Endothelial cell of umbilical vein (primary cell): ENCODE data around the gene MYH16. TPM values are rescaled to one million over a fixed set of nuclear protein-coding genes. Genes with fewer than 3 reads are reported as not detected.

Experiments
- BruUV-seq: library from RNA; stranded (reverse); fragments of 400-500 nt; replicated peaks from 2 replicates; lab custom pipeline; 2021; lab: Mats Ljungman, UMichigan
- CTCF ChIA-PET: fragments of 300-600, 350-600 bp; sonication (Branson Sonifier 250); formaldehyde crosslinking; loops from one replicate; lab custom pipeline; 2021; ENCODE audit warnings: antibody characterized with exemption, inconsistent platforms; lab: Charles Lee
- POLR2A ChIA-PET: fragments of 300-600, 350-600 bp; sonication (Branson Sonifier 250); formaldehyde crosslinking; loops from one replicate; lab custom pipeline; 2021; ENCODE audit warnings: antibody characterized with exemption, inconsistent platforms; lab: Charles Lee
- DNase-seq: peaks from one replicate; pipeline ENCODE4 v3.0.0-alpha.2; 2011; ENCODE audit warnings: low read depth, low spot score
- FAIRE-seq: peaks from 2 replicates; lab custom pipeline; 2011; peaks lifted over from hg19 to GRCh38; lab: Jason Lieb, UNC
- H2AFZ ChIP-seq: 2 replicates; pipeline ENCODE4 v1.6.0; 2012; ENCODE audit warnings: low read depth, low read length, control low read depth, inconsistent platforms
- H3K27ac ChIP-seq: 2 replicates; pipeline ENCODE4 v1.5.1; 2011; ENCODE audit warnings: low read depth, mild to moderate bottlenecking, control low read depth, low read length, moderate library complexity; ENCODE audit not compliant: insufficient read depth
- H3K27me3 ChIP-seq, 2 experiments: 2 replicates each; pipeline versions ENCODE4 v1.6.0 to v1.6.1; 2011; ENCODE audit warnings: low read length in 2 of 2, mixed read lengths in 1 of 2; ENCODE audit not compliant: control insufficient read depth in 2 of 2, insufficient read depth in 2 of 2
- H3K36me3 ChIP-seq, 2 experiments: 2 replicates in 1 of 2; 3 replicates in 1 of 2; pipeline ENCODE4 v1.5.1; 2011; ENCODE audit warnings: low read length in 2 of 2, mild to moderate bottlenecking in 1 of 2, moderate library complexity in 1 of 2; ENCODE audit not compliant: control insufficient read depth in 2 of 2, insufficient read depth in 2 of 2; ENCODE audit errors: extremely low read depth in 1 of 2
- H3K4me1 ChIP-seq: 3 replicates; pipeline ENCODE4 v1.5.1; 2011; ENCODE audit warnings: mild to moderate bottlenecking, low read length; ENCODE audit not compliant: control insufficient read depth, insufficient read depth; ENCODE audit errors: extremely low read depth
- H3K4me2 ChIP-seq: 2 replicates; pipeline ENCODE4 v1.6.1; 2011; ENCODE audit warnings: low read length, control low read depth, mixed read lengths; ENCODE audit not compliant: insufficient read depth
- H3K4me3 ChIP-seq, 3 experiments: fragments of 200-600 bp in 1 of 3; sonication (generic), shearing (Covaris generic) in 1 of 3; replicated peaks in 1 of 3; 2 replicates each; pipeline ENCODE4 v1.5.1; 2011 to 2016; ENCODE audit warnings: control low read depth in 3 of 3, low read length in 3 of 3, mild to moderate bottlenecking in 2 of 3, inconsistent platforms in 1 of 3, low read depth in 1 of 3, moderate library complexity in 1 of 3; ENCODE audit not compliant: insufficient read depth in 1 of 3
- H3K79me2 ChIP-seq: 2 replicates; pipeline ENCODE4 v1.6.0; 2012; ENCODE audit warnings: low read length, inconsistent platforms; ENCODE audit not compliant: control insufficient read depth, insufficient read depth
- H3K9ac ChIP-seq: replicated peaks from 2 replicates; pipeline ENCODE3; 2011; ENCODE audit warnings: low read length, control low read depth; ENCODE audit not compliant: insufficient read depth; ENCODE audit errors: extremely low read depth
- H3K9me1 ChIP-seq: replicated peaks from 3 replicates; pipeline ENCODE4 v1.6.0; 2011; ENCODE audit warnings: mild to moderate bottlenecking, low read length; ENCODE audit not compliant: control insufficient read depth, insufficient read depth; ENCODE audit errors: extremely low read depth
- H3K9me3 ChIP-seq: replicated peaks from 2 replicates; pipeline ENCODE4 v1.5.1; 2012; ENCODE audit warnings: low read length, inconsistent platforms; ENCODE audit not compliant: control insufficient read depth, insufficient read depth
- H4K20me1 ChIP-seq: replicated peaks from 2 replicates; pipeline ENCODE3; 2011; ENCODE audit warnings: mild to moderate bottlenecking, low read length; ENCODE audit not compliant: control insufficient read depth, insufficient read depth; ENCODE audit errors: extremely low read depth
- CTCF ChIP-seq, 2 donors: IDR thresholded peaks; 1 replicate in 1 of 2; 2 replicates in 1 of 2; pipeline ENCODE4 v1.5.1; 2011; ENCODE audit warnings: low read length in 2 of 2, mild to moderate bottlenecking in 2 of 2, moderate library complexity in 2 of 2, control low read depth in 1 of 2, inconsistent platforms in 1 of 2, low read depth in 1 of 2; ENCODE audit not compliant: insufficient read depth in 1 of 2; ENCODE audit errors: extremely low read depth in 1 of 2
- EZH2 ChIP-seq: IDR thresholded peaks from 2 replicates; pipeline ENCODE4 v1.6.1; 2012; ENCODE audit warnings: borderline replicate concordance, low read depth, mild to moderate bottlenecking, moderate library complexity, low read length, inconsistent platforms; ENCODE audit not compliant: severe bottlenecking
- FOS ChIP-seq: IDR thresholded peaks from 2 replicates; pipeline ENCODE4 v1.6.1; 2011; ENCODE audit warnings: mild to moderate bottlenecking, low read length, moderate library complexity, borderline replicate concordance; ENCODE audit not compliant: insufficient read depth
- GATA2 ChIP-seq: IDR thresholded peaks from 2 replicates; pipeline ENCODE4 v1.7.0; 2011; ENCODE audit warnings: low read depth, mild to moderate bottlenecking, moderate library complexity, mixed read lengths, low read length; ENCODE audit not compliant: insufficient read length, insufficient read depth
- JUN ChIP-seq: IDR thresholded peaks from 2 replicates; pipeline ENCODE4 v1.6.1; 2011; ENCODE audit warnings: borderline replicate concordance, low read depth; ENCODE audit not compliant: insufficient read length, insufficient read depth
- MAX ChIP-seq: IDR thresholded peaks from 2 replicates; pipeline ENCODE4 v1.6.1; 2011; ENCODE audit not compliant: insufficient read depth, insufficient read length
- MYC ChIP-seq: IDR thresholded peaks from one replicate; pipeline ENCODE4 v1.6.1; 2011; ENCODE audit warnings: mild to moderate bottlenecking, low read depth, low read length
- POLR2A ChIP-seq: IDR thresholded peaks from 2 replicates; pipeline ENCODE4 v1.6.1; 2012; ENCODE audit warnings: low read depth, mild to moderate bottlenecking, control low read depth, low read length
- POLR2AphosphoS5 ChIP-seq: IDR thresholded peaks from 2 replicates; pipeline ENCODE4 v1.6.1; 2012; ENCODE audit warnings: low read depth, mild to moderate bottlenecking, control low read depth, low read length, moderate library complexity; ENCODE audit not compliant: insufficient read depth
- dilution Hi-C: fragments of 300-500 bp; cut with MboI; formaldehyde crosslinking; loops from one replicate; pipeline ENCODE4 v1.15.0; 2019; ENCODE audit warnings: low sequenced_read_pairs; ENCODE audit not compliant: extremely low pct_ligation_motif_present
- intact Hi-C: fragments of 100-400 bp; cut with micrococcal nuclease; formaldehyde crosslinking; loops from one replicate; pipeline ENCODE4 v1.10.0; 2022
- polyA plus RNA-seq, 4 experiments: library from polyadenylated mRNA; depleted of rRNA in 3 of 4; stranded (reverse) in 3 of 4; unstranded in 1 of 4; fragments of >200 nt; gene quantifications; 2 replicates each; pipeline versions ENCODE4 v1.2.1 to v1.2.3, GENCODE V29; 2011 to 2012; ENCODE audit warnings: missing spikeins in 1 of 4
- total RNA-seq: library from RNA; stranded (reverse); gene quantifications from 2 replicates; pipeline ENCODE4 v1.2.3, GENCODE V29; 2021

Gene MYH16
- total and polyA plus RNA-seq, 2 donors (not counting 3 experiments of a cell fraction or from before 2014, with no cell fraction given), result 0.01 to 0.11 TPM

DNA sequence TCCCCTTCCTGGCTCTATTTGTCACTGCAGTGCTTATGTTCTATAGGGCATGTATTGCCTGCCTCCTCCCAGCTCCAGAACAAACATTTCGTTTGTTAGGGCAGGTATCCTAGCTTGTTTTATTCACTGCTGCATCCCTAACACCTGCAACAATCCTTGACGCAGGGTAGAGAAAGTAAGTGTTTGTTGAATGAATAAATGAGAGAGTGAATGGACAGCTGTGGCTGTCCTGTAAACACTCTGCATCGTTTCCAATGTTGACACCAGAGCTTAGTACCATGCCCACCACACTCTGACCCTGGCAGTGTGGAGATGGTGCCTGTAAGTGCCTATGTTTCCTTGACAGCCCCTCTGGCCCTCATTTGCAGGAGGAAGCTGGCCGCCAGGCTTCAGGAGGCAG lies 21.0 kb downstream of the MYH16 start:
- Histone ChIP-seq H3K27me3 (no peaks in the 10 kb centered on the region), H3K79me2 (no peaks in the 10 kb centered on the region), H3K4me1 (no peaks in the 10 kb centered on the region), H3K9me1 (no peaks in the 10 kb centered on the region), H3K9me3 (no peaks in the 10 kb centered on the region), H3K27ac (no peak overlapping the region), H3K4me3 (no peak overlapping the region), H3K36me3 (no peaks in the 10 kb centered on the region), H2AFZ (no peak overlapping the region), H3K4me2 (no peak overlapping the region), H3K9ac (no peak overlapping the region), H4K20me1 (no peaks in the 10 kb centered on the region)
- no peak for TF ChIP-seq EZH2
- TF ChIP-seq FOS, result no peak
- no peak for TF ChIP-seq POLR2A
- TF ChIP-seq MYC, result no peak
- TF ChIP-seq POLR2AphosphoS5, result no peak
- TF ChIP-seq JUN, result no peak
- no peak for TF ChIP-seq GATA2
- TF ChIP-seq CTCF (IDR thresholded peaks at IDR 0.05; ENCODE audit: extremely low read depth in 1 of 2, insufficient read depth in 1 of 2, low read depth in 1 of 2, low read length in 2 of 2), result no peak
- no peak for TF ChIP-seq MAX
- no TSS peak for BruUV-seq
- intact Hi-C loops, result loop anchor here (10.0 kb wide), 1 partner anchor 139 kb away; no protein-coding TSS in a partner anchor
- FAIRE-seq, result no peak
- POLR2A ChIA-PET, result no interaction called here
- dilution Hi-C loops, result no loop called here
- DNase-seq, result no peak
- CTCF ChIA-PET, result interaction anchor here (1.2 kb wide), 1 partner anchor 14 kb away, joined by 3 read pairs; no protein-coding TSS in a partner anchor
